Stimulated activated memory B cell treated with anti-CD40 and anti-IgM and Interleukin-4, amounts not matched to agents 10 μg/mL and 1 μg/mL and 100 μg/mL, for 72 hours (primary cell): ENCODE data around the gene GNAT1.
"Not testable (repeated sequence)": the region's sequence is repeated elsewhere in the genome, so short reads cannot be mapped to it uniquely, and the experiment has no call there.

Source experiments
- ATAC-seq: fragments of 150-1000 bp; cut with Tn5 transposase; 2 replicates; pipeline ENCODE4 v1.10.0; 2021
- H3K27ac Mint-ChIP-seq: one replicate; pipeline ENCODE4 v1.8.0; 2022; ENCODE audit warnings: mild to moderate bottlenecking, mixed read lengths
- H3K27me3 Mint-ChIP-seq: one replicate; pipeline ENCODE4 v1.8.0; 2022; ENCODE audit warnings: mixed read lengths
- H3K36me3 Mint-ChIP-seq: one replicate; pipeline ENCODE4 v1.8.0; 2022; ENCODE audit warnings: mixed read lengths
- H3K4me1 Mint-ChIP-seq: one replicate; pipeline ENCODE4 v1.8.0; 2022; ENCODE audit warnings: mixed read lengths
- H3K4me3 Mint-ChIP-seq: one replicate; pipeline ENCODE4 v1.8.0; 2022; ENCODE audit warnings: mild to moderate bottlenecking, moderate library complexity, mixed read lengths
- H3K9me3 Mint-ChIP-seq: one replicate; pipeline ENCODE4 v1.8.0; 2022; ENCODE audit warnings: mixed read lengths

The GNAT1 gene

DNA sequence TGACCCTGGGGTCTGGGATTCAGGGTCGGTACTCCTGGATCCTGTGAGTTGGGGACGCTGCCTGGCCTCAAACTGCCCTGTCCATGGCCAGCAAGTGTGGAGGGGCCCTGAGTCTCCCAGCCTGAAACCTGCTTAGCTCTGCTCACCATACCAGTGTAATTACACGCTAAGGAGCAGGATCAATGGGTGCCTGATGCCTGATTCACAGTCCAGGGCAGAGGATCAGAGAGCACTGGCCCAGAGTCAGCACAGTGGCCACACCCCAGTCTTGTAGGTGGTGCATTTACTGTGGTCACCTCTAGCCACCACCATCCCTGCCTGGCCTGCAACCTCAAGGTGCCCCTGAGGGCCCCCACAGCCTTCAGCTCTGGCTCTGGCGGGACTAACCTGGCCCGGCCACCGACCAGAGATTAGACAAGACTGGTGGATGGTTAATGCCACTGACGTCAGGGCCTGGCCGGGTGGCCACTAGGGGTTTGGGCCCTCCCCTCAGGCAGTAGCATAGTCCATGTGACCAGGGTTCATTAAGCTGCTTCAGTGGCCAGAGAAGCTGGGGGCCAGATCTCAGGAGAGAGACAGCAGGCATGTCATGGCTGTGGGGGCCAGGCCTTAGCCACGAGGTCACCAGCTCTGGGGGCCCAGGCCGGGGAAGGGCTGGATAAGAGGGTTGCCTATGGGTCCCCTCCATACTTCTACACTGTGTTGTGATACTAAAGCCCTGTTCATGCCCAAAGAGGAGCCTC lies 10.3 kb downstream of the GNAT1 start:
- no peaks in the 10 kb centered on the region for H3K9me3 Mint-ChIP-seq
- no peaks in the 10 kb centered on the region for H3K36me3 Mint-ChIP-seq
- H3K27me3 Mint-ChIP-seq = peaks cover 73% of the 10 kb centered on the region
- no peak overlapping the region for H3K4me3 Mint-ChIP-seq
- ATAC-seq = no peak
- H3K27ac Mint-ChIP-seq = no peak overlapping the region
- no peaks in the 10 kb centered on the region for H3K4me1 Mint-ChIP-seq

DNA sequence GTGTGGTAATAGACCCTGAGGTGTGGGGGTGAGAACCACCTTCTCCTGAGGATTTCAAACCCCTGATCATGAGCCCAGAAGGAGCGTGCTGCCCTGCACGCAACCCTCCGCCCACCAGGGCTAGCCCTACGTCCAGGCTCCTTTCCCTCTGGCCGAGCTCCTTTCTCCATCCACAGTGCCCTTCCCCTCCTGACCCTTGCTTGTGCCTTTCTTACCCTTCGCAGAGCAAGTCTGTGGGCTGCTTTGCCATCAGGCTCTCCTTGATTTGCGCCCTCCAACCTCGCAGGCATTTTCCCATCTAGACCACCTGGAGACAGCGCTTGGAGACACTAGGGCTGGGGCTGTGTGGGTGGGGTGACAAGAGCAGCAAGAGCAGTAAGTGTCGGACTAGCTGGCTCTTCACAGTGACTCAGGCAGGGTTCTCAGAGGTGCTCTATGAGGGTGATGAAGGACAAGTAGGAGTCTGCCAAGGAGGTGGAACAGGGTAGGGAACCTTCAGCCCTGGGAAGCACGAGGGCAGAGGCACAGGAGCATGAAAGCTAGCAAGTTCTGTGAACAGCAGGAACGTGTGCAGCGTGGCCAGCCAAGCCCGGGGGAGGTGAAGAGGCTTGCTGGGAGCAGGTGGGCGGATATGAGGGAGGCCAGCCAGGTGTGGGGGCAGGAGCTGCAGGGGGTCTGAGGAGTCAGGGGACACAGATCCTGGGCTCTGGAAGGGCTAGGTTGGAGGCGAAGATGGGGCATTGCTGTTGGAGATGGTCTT lies 11.1 kb downstream of the GNAT1 start:
- no peak for ATAC-seq
- Mint-ChIP-seq H3K27ac (no peak overlapping the region), H3K9me3 (no peaks in the 10 kb centered on the region), H3K4me1 (no peaks in the 10 kb centered on the region), H3K27me3 (peaks cover 79% of the 10 kb centered on the region), H3K4me3 (no peak overlapping the region), H3K36me3 (no peaks in the 10 kb centered on the region)

DNA sequence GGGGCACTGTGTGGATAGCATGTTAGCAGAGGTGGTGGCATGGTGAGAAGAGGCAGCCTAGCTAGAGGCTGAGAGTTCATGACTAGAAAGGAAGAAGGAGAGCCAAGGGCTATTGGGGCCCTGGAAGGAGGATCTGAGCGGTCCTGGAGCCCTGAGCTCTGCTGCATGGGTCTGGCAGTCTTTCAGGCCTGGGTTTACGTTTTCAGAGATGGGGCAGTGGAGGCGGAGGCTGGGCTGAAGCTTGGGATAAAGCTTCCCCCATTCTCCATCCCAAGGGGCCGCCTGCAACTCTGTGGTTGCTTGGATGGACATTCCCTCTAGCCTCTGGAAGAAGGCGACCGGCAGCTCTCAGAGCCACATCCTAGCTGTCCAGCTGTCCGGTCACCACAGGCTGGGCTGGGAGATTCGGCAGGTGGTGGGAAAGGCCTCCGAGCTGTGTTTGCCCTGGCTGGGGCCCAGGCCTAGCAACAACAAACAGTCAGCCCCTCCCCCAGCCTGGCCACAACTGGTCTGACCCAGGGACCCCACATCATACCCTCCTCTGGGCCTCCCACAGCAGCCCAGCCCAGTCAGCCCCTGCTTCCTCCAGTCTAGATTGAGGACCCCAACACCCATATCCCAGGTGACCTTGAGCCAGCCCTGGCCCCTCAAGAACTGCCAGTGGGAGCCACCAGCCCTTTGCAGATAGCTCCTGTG lies 11.9 kb downstream of the GNAT1 start:
- Mint-ChIP-seq H3K27me3 (peaks cover 85% of the 10 kb centered on the region), H3K36me3 (no peaks in the 10 kb centered on the region), H3K27ac (no peak overlapping the region), H3K4me1 (no peaks in the 10 kb centered on the region), H3K4me3 (no peak overlapping the region), H3K9me3 (no peaks in the 10 kb centered on the region)
- ATAC-seq = no peak

DNA sequence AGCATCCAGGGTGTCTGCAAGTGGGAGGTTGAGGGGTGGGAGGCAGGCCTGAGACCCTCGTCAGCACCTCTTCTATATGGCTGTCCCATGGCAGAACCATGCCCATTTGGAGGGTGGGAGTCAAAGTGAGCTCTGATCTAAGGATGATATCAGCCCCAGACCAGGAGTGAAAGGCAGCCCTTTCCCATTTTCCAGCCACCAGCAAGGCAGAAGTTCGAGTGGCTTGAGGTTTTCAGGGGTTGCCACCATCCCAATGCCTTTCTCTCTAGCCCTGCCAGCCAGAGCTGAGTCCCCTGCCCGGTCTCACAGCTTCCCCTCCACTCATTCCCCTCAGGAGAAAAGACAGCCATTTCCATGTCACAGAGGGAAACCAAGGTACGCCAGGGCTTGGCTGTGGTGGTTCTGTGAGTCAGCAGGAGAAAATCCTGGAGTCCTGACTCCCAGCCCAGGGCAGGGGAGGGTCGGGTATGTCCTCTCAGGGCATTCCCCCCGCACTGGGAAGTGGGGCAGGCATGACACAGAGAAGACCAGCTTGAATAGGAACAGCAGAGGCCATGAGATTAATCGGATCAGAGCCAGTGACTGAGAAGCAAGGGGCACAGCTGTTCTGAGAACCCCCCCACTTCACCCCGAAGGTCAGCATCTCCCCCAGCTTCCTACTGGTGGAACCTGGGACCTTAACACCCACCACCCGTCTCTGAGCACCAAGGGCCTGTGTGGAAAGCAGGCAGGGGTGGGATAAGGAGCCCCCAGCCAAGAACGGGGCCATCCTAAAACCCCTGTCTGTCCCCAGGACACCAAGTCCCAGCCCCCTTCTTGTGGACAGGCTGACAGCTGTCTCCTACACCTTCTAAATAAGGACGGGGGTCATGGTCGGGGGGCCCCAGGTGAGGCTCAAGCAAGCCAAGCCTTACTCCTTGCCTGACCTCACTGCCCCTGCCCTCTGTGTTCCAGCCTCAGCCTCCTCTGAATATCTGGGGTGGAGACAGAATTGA lies 12.7 kb downstream of the GNAT1 start:
- Mint-ChIP-seq H3K4me1 (no peaks in the 10 kb centered on the region), H3K27me3 (peaks cover 85% of the 10 kb centered on the region), H3K4me3 (no peak overlapping the region), H3K27ac (no peak overlapping the region), H3K36me3 (no peaks in the 10 kb centered on the region), H3K9me3 (no peaks in the 10 kb centered on the region)
- no peak for ATAC-seq

DNA sequence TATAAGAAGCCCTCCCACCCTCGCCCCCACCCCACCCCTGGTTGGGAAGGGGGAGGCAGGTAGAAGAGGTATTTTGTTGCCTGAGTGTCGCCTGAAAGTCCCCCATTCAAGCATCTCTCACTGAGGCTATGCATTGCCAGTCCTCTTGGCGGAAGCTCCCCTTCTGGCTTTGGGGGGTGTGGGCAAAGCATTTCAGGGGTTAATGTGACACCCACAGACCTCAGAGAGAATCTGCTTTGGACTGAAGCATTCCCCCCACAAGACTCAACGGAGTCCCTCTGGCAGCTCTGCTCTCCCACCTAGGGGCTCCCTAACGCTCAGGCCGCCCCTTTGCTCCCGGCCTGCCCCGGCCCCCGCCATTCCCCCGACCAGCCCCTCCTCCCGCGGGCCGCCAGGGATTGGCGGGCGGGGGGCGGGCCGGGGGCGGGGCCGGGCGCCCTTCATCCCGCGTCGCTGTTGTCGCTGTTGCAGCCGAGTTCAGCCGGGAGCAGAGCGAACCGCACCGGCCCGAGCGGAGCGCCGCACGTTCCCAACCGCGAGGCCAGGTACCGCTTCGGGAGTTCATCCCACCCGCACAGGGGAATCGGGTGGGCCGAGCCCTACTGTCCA lies 13.5 kb downstream of the GNAT1 start, which contains the start of gene SLC38A3:
Gene SLC38A3, plus strand, starts transcription at position 468 of the 609 bp plus-strand sequence. CDS start 8,929 bp downstream, outside the sequence.
- Mint-ChIP-seq H3K27me3 (peaks cover 84% of the 10 kb centered on the region), H3K36me3 (no peaks in the 10 kb centered on the region), H3K4me3 (peak within 1 kb of the TSS; percentile 35), H3K4me1 (no peaks in the 10 kb centered on the region), H3K27ac (no peak within 1 kb of the TSS), H3K9me3 (no peaks in the 10 kb centered on the region)
- ATAC-seq = no peak

DNA sequence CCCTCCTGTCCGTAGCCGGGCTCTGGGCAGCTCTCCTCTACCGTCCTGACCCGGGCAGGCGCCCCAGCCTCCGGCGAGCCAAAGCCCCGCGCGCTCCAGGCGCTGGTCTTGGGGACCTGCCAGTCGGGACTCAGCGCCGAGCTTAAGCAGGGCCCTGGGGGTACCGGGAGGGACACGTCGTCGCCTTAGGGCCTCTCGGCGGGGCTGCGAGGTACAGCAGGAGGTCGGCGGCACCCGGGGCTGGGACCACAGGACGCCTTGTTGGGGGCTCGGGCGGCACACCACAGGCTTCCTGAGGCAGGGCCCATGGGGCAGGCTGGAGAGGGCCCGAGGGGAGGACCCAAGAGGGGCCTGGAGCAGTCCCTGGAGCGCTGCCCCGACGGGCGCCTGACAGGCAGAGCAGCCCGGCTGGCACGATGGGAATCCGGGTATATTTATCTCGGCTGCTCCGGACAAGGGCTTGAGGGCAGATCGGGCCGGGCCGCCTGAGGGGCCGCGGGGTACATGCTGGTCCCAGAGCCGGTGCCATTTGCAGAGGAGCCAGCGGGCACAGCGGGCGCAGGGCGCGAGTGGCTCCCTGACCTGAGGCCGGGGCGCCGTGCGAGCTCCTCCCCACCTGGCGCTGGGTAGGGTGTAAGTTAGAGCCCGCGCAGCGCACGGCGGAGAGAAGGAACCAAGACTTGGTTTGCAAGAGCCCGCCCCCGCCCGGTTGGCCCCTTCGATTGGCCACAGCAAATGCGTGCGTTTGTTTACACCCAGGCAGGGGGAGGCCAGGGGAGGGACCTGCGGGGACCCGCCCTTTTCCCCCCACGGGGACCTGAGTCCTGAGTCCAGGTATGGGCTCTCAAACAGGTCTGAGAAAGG lies 14.2 kb downstream of the GNAT1 start:
- ATAC-seq = peak; percentile 56
- Mint-ChIP-seq H3K4me3 (peak overlapping the region; percentile 35), H3K27ac (no peak overlapping the region), H3K27me3 (peaks cover 80% of the 10 kb centered on the region), H3K4me1 (no peaks in the 10 kb centered on the region), H3K9me3 (no peaks in the 10 kb centered on the region), H3K36me3 (no peaks in the 10 kb centered on the region)

DNA sequence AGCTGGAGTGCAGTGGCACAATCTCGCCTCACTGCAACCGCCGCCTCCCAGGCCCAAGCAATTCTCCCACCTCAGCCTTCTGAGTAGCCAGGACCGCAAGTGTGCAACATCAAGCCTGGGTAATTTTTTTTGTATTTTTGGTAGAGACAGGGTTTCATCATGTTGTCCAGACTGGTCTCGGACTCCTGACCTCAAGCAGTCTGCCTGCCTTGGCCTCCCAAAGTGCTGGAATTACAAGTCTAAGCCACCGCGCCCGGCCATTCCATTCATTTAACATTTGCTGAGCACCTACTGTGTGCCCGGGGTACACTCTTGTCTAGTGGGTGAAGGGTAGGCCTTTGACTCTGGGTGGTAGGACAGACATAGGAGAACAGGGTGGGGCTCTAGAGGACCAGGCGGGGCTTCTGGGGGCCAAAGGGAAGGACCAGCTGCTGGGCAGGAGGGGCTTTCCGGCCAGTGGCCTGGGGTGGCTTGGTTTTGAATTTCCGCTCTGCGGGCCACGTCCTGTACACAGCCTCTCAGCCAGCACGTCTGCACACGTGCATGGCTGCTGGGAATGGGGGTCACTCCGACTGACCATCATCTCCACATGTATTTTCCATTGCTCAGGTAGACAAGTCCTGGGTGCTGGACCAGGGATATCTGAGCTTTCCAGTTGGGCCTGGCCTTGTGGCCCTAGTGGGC lies 16.1 kb downstream of the GNAT1 start:
- no peak for ATAC-seq
- Mint-ChIP-seq H3K9me3 (no peaks in the 10 kb centered on the region), H3K36me3 (no peaks in the 10 kb centered on the region), H3K4me1 (no peaks in the 10 kb centered on the region), H3K27me3 (peaks cover 69% of the 10 kb centered on the region), H3K4me3 (no peak overlapping the region), H3K27ac (no peak overlapping the region)

DNA sequence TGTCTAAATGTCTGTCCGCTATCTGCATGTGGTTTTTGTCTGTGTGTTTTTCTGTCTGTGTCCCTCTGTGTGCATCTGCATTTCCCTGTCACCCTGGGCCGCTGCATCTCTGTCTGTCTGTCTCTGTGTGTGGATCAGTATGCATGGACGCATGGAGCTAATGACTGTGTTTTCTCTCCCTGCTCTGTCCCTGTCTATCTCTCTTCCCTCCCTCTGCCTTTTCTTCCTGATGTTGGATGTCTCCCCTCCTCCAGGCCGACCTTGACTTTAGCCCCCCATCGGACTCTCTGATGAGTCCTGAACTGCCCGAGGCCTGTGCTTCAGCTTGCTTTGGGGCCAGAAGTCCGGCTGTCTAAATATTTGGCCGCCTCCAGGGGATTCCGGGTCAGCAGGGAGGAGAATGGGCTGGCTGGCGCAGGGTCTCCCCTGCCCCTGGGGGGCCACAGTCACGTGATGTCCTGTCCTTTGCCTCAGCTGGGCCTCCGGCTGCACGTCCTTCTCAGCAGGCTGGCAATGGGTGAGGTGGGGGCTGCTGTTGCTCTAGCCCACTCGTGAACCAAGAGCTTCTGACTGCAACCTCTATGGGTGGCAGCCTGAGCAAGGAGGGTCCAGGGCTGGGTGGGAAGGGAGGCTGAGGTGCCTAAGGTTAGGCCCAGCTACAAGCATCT lies 17.4 kb downstream of the GNAT1 start:
- Mint-ChIP-seq H3K4me1 (no peaks in the 10 kb centered on the region), H3K27me3 (peaks cover 69% of the 10 kb centered on the region), H3K9me3 (no peaks in the 10 kb centered on the region), H3K4me3 (no peak overlapping the region), H3K36me3 (no peaks in the 10 kb centered on the region), H3K27ac (no peak overlapping the region)
- ATAC-seq = no peak

DNA sequence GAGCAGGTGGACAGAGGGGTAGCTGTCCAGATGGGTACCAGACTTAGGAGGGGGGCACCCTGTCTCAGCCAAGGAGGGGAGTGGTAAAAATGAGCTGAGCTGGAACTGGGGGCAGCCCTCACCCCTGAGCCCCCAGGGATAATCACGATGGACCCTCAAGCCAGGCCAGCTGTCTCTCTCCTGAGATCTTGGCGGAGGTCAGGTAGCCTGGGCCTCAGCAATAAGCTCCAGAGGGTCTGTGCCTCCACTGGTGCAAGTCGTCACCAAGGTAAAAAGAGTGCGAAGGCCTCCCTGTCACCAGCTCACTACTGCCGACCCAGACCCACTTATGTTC lies 18.7 kb downstream of the GNAT1 start:
- no peak overlapping the region for H3K27ac Mint-ChIP-seq
- no peak overlapping the region for H3K4me3 Mint-ChIP-seq
- no peaks in the 10 kb centered on the region for H3K36me3 Mint-ChIP-seq
- H3K27me3 Mint-ChIP-seq = peaks cover 69% of the 10 kb centered on the region
- no peaks in the 10 kb centered on the region for H3K9me3 Mint-ChIP-seq
- ATAC-seq = no peak
- no peaks in the 10 kb centered on the region for H3K4me1 Mint-ChIP-seq

DNA sequence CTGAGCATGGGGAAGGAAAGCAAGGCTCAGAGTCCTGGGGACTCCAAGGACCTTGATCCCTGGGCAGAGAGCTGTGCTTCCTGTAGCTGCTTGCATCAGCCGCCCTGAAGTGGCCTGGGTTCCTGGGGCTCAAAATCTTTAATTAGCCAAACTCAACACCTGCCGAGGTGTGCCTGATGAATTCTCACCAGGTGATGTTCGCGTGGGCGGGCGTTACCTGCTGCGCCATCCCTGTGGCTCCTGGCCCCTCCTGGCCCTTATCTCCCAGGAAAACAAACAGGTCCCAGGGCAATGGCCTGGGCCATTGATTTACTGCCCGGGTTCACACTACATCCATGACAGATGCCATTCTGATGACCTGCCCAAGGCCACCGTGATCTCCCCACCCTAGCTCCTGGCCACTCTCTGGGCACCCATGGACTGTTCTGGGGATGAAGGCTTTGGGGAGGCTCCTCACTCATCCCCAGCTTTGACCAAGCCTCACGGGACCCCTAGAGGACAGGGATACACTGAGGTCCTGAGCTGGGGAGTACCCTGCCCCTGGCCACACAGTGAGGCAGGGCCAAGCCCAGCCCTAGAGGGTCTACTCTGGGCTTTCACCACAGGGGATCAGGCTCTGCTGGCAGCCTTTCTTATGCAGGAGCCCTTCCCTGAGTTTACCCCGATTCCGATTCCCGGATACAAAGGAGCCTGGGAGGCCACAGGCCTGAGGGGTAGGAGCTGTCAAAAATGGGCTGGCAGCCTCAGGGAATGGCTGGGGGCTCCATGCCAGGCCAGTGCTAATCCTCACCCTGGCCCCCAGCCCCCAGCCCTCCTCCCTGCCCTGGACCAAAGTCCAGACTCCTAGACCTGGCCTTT lies 19.3 kb downstream of the GNAT1 start:
- no peaks in the 10 kb centered on the region for H3K4me1 Mint-ChIP-seq
- H3K9me3 Mint-ChIP-seq = no peaks in the 10 kb centered on the region
- no peak for ATAC-seq
- H3K36me3 Mint-ChIP-seq = no peaks in the 10 kb centered on the region
- H3K4me3 Mint-ChIP-seq = no peak overlapping the region
- peaks cover 68% of the 10 kb centered on the region for H3K27me3 Mint-ChIP-seq
- no peak overlapping the region for H3K27ac Mint-ChIP-seq

DNA sequence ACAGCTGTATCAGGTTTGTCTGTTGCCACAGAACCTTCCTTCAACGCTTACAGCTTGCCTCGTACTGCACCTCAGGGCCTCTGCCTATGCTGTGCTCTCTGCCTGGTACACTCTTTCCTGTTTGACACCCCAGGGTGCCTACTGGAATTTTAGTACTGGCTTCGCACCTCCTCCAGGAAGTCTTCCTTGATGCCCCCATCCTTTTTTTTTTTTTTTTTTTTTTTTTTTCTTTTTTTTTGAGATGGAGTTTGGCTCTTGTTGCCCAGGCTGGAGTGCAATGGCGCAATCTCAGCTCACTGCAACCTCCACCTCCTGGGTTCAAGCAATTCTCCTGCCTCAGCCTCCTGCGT lies 19.9 kb downstream of the GNAT1 start:
- not testable (repeated sequence) for H3K4me3 Mint-ChIP-seq, H3K27ac Mint-ChIP-seq, H3K36me3 Mint-ChIP-seq, ATAC-seq, H3K4me1 Mint-ChIP-seq, H3K9me3 Mint-ChIP-seq
- H3K27me3 Mint-ChIP-seq = peaks cover 64% of the 10 kb centered on the region

DNA sequence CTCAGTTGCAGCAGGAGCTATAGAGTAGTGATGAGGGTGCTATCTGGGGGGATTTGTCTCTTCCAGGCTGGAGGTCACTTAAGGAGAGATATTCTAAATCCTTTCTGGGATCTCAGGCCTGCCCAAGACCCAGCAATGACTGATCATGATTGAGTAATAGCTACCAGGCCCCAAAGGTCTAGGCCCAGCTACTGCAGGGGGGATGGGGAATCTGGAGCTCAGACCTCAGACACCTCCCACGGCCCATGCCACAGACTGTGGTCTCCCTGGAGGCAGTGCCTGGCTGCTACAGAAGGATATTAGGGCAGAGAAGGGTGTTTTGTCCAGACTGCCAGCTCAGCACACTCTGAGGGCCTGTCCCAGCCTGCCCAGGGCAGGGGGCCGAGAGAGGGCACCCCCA lies 20.5 kb downstream of the GNAT1 start:
- H3K4me3 Mint-ChIP-seq = no peak overlapping the region
- H3K4me1 Mint-ChIP-seq = no peaks in the 10 kb centered on the region
- H3K27me3 Mint-ChIP-seq = peaks cover 60% of the 10 kb centered on the region
- H3K9me3 Mint-ChIP-seq = no peaks in the 10 kb centered on the region
- no peaks in the 10 kb centered on the region for H3K36me3 Mint-ChIP-seq
- ATAC-seq = no peak
- no peak overlapping the region for H3K27ac Mint-ChIP-seq
